Adrenal gland (tissue), 12 donors: ENCODE results near the gene IL18R1. TPM values are rescaled to one million over a fixed set of nuclear protein-coding genes. Genes with fewer than 3 reads are reported as not detected.

ENCODE experiments used
- DNase-seq, 7 donors: peaks; one replicate each; pipeline ENCODE4 v3.0.0-alpha.2; 2019 to 2020
- H3K27ac ChIP-seq, 5 donors: fragments of 200-600 bp; sonication (generic) in 4 of 5; 1 replicate in 3 of 5; 2 replicates in 2 of 5; pipeline versions ENCODE4 v1.5.1 to v1.8.0; 2016 to 2020; ENCODE audit warnings: mild to moderate bottlenecking in 1 of 5
- H3K27me3 ChIP-seq: fragments of 200-600 bp; 2 replicates; pipeline ENCODE4 v1.8.0; 2021
- H3K36me3 ChIP-seq, 2 donors: fragments of 200-600 bp; replicated peaks in 1 of 2; 1 replicate in 1 of 2; 2 replicates in 1 of 2; pipeline versions ENCODE4 v1.5.1 to v1.8.0; 2018 to 2022
- H3K4me1 ChIP-seq, 2 donors: fragments of 200-600 bp; replicated peaks in 1 of 2; 1 replicate in 1 of 2; 2 replicates in 1 of 2; pipeline versions ENCODE4 v1.5.1 to v1.8.0; 2018 to 2021
- H3K4me3 ChIP-seq, 4 donors: fragments of 200-600 bp; sonication (generic) in 3 of 4; one replicate each; pipeline ENCODE4 v1.5.1; 2016 to 2018
- H3K9me3 ChIP-seq, 3 donors: fragments of 200-600 bp; sonication (generic) in 1 of 3; replicated peaks in 1 of 3; 1 replicate in 2 of 3; 2 replicates in 1 of 3; pipeline versions ENCODE4 v1.5.1 to v1.8.0; 2016 to 2021
- POLR2A ChIP-seq, 2 donors: fragments of 450-650 bp; IDR thresholded peaks; one replicate each; pipeline ENCODE4 v1.6.1; 2017; ENCODE audit warnings: antibody characterized with exemption in 2 of 2, mild to moderate bottlenecking in 2 of 2, moderate library complexity in 1 of 2
- WGBS, 4 donors: extraction: QIAGEN DNeasy Blood & Tissue Kit in 2 of 4; methylation state at CpG; one replicate each; pipeline versions ENCODE4 v1.1.5 to v1.1.7; 2013 to 2017; 5-methylcytosine and 5-hydroxymethylcytosine counted together
- intact Hi-C, 2 donors: fragments of 100-400 bp; cut with DNase I; formaldehyde crosslinking; loops; one replicate each; pipeline versions ENCODE4 v1.14.1 to v1.15.0; 2022 to 2023
- polyA plus RNA-seq, 3 donors: library from polyadenylated mRNA; stranded (reverse); fragments of 200-250 nt in 2 of 3; fragments of 350-450 nt in 1 of 3; fragmentation: Illumina TruSeq in 1 of 3; extraction: RNeasy Lipid Tissue Mini Kit (QIAGEN cat#74804) in 1 of 3; gene quantifications; one replicate each; pipeline ENCODE4 v1.2.3, GENCODE V29; 2013 to 2014
- total RNA-seq, 9 donors: library from RNA; depleted of rRNA in 4 of 9; stranded (reverse); fragments of >200 nt in 4 of 9; fragments of 120-200 nt in 1 of 9; fragmentation: NEBNext Ultra II Directional in 1 of 9; extraction: Animal tissue kit (Norgen Biotek cat#: 25700) in 1 of 9; gene quantifications; one replicate each; pipeline versions ENCODE4 v1.1.0 to v1.2.4, GENCODE V29; 2013 to 2023
- TF ChIP-seq, protein P1 (sequence below), 6 experiments: fragments of 450-650 bp in 4 of 6; fragments of 200-600 bp in 2 of 6; sonication (generic) in 1 of 6; IDR thresholded peaks; 1 replicate in 5 of 6; 2 replicates in 1 of 6; pipeline versions ENCODE4 v1.5.1 to v1.8.0; 2016 to 2021; ENCODE audit warnings: antibody characterized with exemption in 6 of 6, mild to moderate bottlenecking in 2 of 6, moderate library complexity in 1 of 6
- donor health status: healthy with polysubstance abuse.
- donor health status: Bipolar disorder and iron deficiency.
- donor health status: DM: yes; HTN: yes; CAD: no.
- donor health status: DM: no; HTN: no; CAD: no.
- donor health status: DM: no; HTN: no; CAD: no.
- donor health status: DM: yes; HTN: yes; CAD: no.

Gene IL18R1
- total and polyA plus RNA-seq, 12 donors, result 1.2 to 5.5 (median 3.9) TPM

GRCh38 chr2:102418421-102418961 lies 62.9 kb downstream of the IL18R1 start:
- H3K9me3 ChIP-seq, result no peaks in the 10 kb centered on the region
- DNase-seq, result no peak
- H3K27ac ChIP-seq, result no peak overlapping the region
- no peaks in the 10 kb centered on the region for H3K36me3 ChIP-seq
- H3K4me3 ChIP-seq, result no peak overlapping the region
- no peaks in the 10 kb centered on the region for H3K27me3 ChIP-seq
- WGBS, 4 donors, result 35 to 53% (median 40%) methylated on average over 2 of the region's 2 CpGs
- H3K4me1 ChIP-seq, result no peaks in the 10 kb centered on the region
- no peak for TF ChIP-seq POLR2A (IDR thresholded peaks at IDR 0.05)
- TF ChIP-seq, protein P1, sequence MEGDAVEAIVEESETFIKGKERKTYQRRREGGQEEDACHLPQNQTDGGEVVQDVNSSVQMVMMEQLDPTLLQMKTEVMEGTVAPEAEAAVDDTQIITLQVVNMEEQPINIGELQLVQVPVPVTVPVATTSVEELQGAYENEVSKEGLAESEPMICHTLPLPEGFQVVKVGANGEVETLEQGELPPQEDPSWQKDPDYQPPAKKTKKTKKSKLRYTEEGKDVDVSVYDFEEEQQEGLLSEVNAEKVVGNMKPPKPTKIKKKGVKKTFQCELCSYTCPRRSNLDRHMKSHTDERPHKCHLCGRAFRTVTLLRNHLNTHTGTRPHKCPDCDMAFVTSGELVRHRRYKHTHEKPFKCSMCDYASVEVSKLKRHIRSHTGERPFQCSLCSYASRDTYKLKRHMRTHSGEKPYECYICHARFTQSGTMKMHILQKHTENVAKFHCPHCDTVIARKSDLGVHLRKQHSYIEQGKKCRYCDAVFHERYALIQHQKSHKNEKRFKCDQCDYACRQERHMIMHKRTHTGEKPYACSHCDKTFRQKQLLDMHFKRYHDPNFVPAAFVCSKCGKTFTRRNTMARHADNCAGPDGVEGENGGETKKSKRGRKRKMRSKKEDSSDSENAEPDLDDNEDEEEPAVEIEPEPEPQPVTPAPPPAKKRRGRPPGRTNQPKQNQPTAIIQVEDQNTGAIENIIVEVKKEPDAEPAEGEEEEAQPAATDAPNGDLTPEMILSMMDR (IDR thresholded peaks at IDR 0.05), result no peak
- intact Hi-C loops, result no loop called here

GRCh38 chr2:102420290-102420689 lies 64.7 kb downstream of the IL18R1 start:
- Histone ChIP-seq H3K4me3 (no peak overlapping the region), H3K36me3 (no peaks in the 10 kb centered on the region), H3K27me3 (no peaks in the 10 kb centered on the region), H3K27ac (no peak overlapping the region), H3K9me3 (no peaks in the 10 kb centered on the region), H3K4me1 (no peaks in the 10 kb centered on the region)
- 55 to 74% (median 64%) methylated on average over 3 to 4 of the region's 4 CpGs for WGBS, 4 donors
- no peak for DNase-seq
- intact Hi-C loops, result no loop called here
- TF ChIP-seq, protein P1 (IDR thresholded peaks at IDR 0.05), result no peak
- no peak for TF ChIP-seq POLR2A (IDR thresholded peaks at IDR 0.05)

- TF ChIP-seq, protein P1 (IDR thresholded peaks at IDR 0.05), result no peak
- TF ChIP-seq POLR2A (IDR thresholded peaks at IDR 0.05), result no peak
- Histone ChIP-seq H3K27me3 (no peaks in the 10 kb centered on the region), H3K4me3 (no peak overlapping the region), H3K9me3 (no peaks in the 10 kb centered on the region), H3K27ac (no peak overlapping the region), H3K4me1 (no peaks in the 10 kb centered on the region), H3K36me3 (no peaks in the 10 kb centered on the region)
- DNase-seq, result no peak
- intact Hi-C loops, result no loop called here
- WGBS, 4 donors, result 72 to 74% (median 74%) methylated on average over 5 of the region's 5 CpGs
Observed at GRCh38 chr2:102421890-102422759, 66.5 kb downstream of the IL18R1 start.

DNA sequence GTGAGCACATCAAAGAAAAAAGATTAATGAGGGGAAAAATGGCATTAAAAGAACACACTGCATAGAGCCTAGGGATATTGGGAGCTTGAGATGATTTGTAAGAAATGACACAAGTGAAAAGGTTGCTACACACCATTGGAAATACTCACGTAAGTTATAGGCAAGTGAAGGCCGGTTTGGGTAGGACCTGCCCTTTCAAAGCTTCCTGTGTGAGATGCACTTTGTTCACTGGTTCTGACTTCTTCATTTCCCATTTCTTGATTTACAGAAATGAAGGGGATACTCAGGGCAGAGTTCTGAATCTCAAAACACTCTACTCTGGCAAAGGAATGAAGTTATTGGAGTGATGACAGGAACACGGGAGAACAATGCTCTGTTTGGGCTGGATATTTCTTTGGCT lies 67.3 kb downstream of the IL18R1 start, which contains the start of gene IL18RAP:
Gene IL18RAP, plus strand, starts transcription at position 251 of the 400 bp plus-strand sequence. Its CDS starts 118 bp downstream, at position 369.
- no peak for DNase-seq
- TF ChIP-seq, protein P1 (IDR thresholded peaks at IDR 0.05), result no peak
- TF ChIP-seq POLR2A (IDR thresholded peaks at IDR 0.05), result no peak
- WGBS, 4 donors, result 45 to 57% (median 51%) methylated on average over 3 of the region's 3 CpGs
- H3K4me1 ChIP-seq, result no peaks in the 10 kb centered on the region
- H3K27ac ChIP-seq, result no peak within 1 kb of the TSS
- no peaks in the 10 kb centered on the region for H3K27me3 ChIP-seq
- peaks cover 0 to under 1% (median 0%) of the 10 kb centered on the region in 3 donors for H3K9me3 ChIP-seq
- no peaks in the 10 kb centered on the region for H3K36me3 ChIP-seq
- intact Hi-C loops, result no loop called here
- H3K4me3 ChIP-seq, result no peak within 1 kb of the TSS
